VCaP (cell line): ENCODE results near the gene BIVM.

ENCODE experiments used
- H3K27ac ChIP-seq: fragments of 450-650 bp; 2 replicates; pipeline ENCODE4 v1.5.1; 2017
- TF ChIP-seq, protein P1 (sequence below): fragments of 450-650 bp; conservative IDR thresholded peaks from 2 replicates; pipeline ENCODE4 v1.5.1; 2017; ENCODE audit warnings: mild to moderate bottlenecking, moderate library complexity

The BIVM gene

DNA sequence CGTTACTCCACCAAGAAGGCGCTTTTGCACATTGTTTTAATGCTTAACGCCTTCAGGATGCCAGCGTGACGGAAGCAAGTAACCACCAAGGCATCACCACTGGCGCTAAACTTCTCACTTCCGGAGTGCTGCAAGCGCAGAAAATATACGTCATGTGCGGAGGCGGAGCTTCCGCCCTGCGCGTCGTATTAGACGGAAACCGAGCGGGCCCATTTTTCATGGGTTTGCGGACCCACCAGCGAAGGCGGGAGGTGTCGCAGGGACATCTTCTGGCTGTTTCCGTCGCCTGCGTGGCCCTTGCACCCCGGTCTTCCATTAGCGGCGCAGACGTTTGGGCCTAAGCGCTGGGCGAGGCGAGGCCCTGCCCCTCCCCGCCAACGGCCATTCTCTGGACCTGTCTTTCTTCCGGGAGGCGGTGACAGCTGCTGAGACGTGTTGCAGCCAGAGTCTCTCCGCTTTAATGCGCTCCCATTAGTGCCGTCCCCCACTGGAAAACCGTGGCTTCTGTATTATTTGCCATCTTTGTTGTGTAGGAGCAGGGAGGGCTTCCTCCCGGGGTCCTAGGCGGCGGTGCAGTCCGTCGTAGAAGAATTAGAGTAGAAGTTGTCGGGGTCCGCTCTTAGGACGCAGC is 46.8 kb downstream of the BIVM start, which contains the start of gene ERCC5:
Gene ERCC5, plus strand, starts transcription at position 403 of the 631 bp plus-strand sequence. CDS start 235 bp downstream, outside the sequence.
- TF ChIP-seq, protein P1, sequence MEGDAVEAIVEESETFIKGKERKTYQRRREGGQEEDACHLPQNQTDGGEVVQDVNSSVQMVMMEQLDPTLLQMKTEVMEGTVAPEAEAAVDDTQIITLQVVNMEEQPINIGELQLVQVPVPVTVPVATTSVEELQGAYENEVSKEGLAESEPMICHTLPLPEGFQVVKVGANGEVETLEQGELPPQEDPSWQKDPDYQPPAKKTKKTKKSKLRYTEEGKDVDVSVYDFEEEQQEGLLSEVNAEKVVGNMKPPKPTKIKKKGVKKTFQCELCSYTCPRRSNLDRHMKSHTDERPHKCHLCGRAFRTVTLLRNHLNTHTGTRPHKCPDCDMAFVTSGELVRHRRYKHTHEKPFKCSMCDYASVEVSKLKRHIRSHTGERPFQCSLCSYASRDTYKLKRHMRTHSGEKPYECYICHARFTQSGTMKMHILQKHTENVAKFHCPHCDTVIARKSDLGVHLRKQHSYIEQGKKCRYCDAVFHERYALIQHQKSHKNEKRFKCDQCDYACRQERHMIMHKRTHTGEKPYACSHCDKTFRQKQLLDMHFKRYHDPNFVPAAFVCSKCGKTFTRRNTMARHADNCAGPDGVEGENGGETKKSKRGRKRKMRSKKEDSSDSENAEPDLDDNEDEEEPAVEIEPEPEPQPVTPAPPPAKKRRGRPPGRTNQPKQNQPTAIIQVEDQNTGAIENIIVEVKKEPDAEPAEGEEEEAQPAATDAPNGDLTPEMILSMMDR, result peak; percentile 29; the same call in 1 of the 2 replicates
- peak within 1 kb of the TSS; percentile 90 for H3K27ac ChIP-seq

DNA sequence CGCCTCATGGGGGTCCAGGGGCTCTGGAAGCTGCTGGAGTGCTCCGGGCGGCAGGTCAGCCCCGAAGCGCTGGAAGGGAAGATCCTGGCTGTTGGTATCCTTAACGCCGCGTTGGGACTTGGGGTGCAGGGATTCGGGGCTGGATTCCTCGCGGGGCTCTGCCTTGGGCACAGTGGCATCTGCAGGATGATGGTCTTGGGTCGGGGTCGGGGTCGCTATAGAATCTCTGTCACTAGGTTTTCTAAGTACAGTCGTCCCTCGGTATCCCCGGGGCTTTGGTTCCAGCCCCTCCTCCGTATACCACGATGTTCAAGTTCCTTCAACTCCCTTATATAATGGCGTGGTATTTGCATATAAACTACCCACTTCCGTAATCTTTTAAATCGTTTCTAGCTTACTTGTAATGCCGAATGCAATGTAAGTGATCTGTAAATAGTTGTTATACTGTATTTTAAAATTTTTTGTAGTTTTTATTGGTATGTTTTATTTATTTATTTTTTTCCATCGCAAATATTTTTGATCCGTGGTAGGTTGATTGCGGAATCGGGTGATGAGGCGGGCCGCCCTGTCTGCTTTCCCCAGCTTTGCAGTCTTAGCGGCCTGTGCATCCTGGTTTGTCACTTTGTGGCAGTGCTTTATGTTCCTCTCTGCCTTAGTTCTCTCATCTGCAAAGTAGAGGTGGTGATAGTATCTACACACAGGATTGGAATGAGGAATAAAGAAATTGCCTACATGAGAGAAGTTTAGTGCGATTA is 47.5 kb downstream of the BIVM start:
- TF ChIP-seq, protein P1, result no peak
- peak overlapping the region; percentile 90 for H3K27ac ChIP-seq

DNA sequence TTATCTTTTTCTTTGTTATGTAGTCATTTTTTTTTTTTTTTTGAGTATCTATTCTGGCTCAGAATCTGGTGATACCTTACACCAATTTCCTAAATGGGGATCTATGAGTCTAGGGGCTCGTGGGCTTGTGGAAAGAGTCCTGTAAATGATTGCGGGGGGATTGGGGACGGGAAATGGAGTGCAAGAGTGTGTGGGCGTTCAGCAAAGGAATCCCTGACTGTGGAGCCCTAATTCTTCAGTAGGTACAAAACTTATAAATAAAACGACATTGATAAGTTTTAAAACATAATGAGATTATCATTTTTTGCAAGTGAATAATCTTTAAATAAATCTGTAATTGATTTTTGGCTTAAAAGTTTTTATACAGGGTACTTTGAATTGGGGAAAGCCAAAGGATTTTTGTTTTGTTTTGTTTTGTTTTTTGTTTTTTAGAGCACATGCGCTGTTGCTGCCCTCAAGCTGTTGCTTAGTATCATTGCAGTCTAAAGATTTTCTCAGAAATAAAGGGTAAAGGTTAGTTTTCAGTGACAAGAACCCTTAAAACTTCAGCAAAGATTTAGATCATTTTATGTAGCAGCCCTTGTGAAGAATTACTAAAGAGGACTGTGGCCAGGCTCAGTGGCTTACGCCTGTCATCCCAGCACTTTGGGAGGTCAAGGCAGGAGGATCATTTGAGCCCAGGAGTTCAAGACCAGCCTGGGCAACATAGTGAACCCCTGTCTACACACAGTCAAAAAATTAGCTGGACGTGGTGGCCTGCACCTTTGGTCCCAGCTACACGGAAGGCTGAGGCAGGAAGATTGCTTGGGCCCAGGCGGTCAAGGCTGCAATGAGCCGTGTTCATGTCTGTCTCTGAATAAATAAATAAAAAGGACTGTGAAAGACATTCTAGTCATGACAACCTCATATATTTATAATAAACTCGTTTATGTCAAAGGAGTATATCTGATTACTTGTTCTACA is 48.6 kb downstream of the BIVM start:
- peak overlapping the region; percentile 90 for H3K27ac ChIP-seq
- TF ChIP-seq, protein P1, result peak; percentile 94

DNA sequence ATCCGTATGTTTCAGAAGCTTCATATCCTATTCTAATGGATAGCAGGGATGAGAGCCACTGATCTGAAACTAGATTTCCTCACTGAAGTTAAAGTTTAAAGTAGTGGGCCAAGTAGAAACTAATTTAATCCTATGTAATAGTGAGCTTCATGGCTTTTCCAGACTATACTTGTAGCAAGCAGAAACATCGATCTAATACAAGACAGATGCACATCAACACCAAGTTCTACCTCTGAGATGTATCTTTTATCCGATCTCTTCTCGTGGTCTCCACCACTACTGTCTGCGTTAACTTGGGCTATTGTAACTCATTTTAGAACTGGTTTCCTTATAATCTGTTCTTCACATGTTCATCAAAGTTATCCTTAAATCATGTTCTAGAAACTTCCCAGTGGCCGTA is 50.0 kb downstream of the BIVM start:
- no peak overlapping the region for H3K27ac ChIP-seq
- TF ChIP-seq, protein P1, result no peak

DNA sequence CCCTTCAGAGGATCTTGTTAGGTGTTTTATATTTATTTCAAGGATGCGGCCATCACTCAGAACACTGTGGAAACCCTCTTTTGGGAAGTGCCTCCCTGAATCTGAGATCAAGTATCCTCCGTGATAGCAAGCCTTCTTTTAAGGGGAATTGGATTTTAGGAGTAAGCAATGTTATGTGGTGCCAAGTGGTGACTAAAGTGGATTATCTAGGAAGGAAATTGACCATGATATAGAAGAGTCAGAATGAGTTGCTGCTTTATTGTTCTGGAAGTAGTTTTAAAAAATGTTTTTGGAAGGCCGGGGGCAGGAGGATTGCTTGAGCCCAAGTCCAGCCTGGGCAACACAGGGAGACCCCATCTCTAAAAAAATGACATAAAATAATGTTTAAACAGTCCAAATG is 53.6 kb downstream of the BIVM start:
- TF ChIP-seq, protein P1, result no peak
- H3K27ac ChIP-seq, result no peak overlapping the region

DNA sequence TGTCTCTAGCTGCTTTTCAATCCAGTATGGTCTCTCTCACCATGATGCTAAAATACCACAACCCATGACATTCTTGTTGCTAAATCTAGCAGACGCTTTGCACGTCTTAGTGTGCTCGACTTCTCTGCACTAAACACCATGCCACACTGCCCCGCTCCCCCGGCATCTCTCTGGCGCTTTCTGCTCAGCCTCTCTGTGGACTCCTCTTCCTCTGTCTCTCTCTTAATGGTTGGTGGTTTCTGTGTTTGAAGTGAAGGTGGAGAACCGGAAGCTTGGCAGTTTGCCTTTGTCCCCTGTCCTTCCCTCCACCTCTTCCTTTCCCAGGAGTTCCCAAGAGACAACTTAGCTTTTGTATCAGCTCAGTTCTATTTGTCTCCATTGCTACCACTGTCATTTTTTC is 55.8 kb downstream of the BIVM start:
- TF ChIP-seq, protein P1, result no peak

DNA sequence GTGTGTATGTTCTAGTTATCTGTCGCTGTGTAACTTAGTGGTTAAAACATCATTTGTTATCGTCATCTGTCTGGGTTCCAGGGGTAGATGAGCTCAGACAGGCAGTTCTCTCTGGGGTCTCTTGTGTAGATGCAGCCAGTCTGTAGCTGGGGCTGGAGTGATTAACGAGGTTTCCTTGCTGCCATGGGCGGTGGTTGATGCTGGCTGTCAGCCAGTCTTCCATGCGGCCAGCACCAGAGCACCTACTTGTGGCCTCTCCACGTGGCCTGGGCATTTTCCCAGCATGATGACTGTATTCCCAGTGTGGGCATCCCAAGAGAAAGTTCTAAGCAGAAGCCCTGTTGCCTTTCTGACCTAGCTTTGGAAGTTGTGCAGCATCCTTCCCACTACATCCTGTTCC is 57.6 kb downstream of the BIVM start:
- TF ChIP-seq, protein P1, result no peak
- H3K27ac ChIP-seq, result no peak overlapping the region

More for the DNA sequence above, 55.8 kb downstream of the BIVM start:
- H3K27ac ChIP-seq, result no peak overlapping the region
